Measurements from ENCODE around the gene LONRF3.

DNA sequence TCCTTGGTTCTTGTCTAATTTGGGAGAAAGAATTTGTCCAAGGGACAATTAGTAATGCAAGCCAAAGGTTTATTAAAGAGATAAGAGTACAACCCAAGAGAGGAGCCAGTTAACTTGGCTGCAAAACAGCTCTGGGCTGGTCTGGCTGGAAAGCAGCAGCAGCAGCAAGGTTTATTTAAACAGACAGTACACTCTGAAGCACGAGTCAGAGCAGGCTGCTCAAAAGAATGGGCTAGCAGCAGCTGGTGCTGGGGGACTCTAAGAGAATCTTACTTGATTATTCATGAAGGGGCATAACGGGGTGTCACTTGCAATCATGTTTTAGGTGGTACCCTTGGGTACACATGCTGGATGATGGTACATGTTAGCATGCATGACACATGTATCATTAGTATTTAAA lies 81.3 kb downstream of the LONRF3 start:
- TF ChIP-seq, protein P1, sequence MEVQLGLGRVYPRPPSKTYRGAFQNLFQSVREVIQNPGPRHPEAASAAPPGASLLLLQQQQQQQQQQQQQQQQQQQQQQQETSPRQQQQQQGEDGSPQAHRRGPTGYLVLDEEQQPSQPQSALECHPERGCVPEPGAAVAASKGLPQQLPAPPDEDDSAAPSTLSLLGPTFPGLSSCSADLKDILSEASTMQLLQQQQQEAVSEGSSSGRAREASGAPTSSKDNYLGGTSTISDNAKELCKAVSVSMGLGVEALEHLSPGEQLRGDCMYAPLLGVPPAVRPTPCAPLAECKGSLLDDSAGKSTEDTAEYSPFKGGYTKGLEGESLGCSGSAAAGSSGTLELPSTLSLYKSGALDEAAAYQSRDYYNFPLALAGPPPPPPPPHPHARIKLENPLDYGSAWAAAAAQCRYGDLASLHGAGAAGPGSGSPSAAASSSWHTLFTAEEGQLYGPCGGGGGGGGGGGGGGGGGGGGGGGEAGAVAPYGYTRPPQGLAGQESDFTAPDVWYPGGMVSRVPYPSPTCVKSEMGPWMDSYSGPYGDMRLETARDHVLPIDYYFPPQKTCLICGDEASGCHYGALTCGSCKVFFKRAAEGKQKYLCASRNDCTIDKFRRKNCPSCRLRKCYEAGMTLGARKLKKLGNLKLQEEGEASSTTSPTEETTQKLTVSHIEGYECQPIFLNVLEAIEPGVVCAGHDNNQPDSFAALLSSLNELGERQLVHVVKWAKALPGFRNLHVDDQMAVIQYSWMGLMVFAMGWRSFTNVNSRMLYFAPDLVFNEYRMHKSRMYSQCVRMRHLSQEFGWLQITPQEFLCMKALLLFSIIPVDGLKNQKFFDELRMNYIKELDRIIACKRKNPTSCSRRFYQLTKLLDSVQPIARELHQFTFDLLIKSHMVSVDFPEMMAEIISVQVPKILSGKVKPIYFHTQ (CRISPR knock-in tag; IDR thresholded peaks at IDR 0.05): no peak
- TF ChIP-seq, protein P2, sequence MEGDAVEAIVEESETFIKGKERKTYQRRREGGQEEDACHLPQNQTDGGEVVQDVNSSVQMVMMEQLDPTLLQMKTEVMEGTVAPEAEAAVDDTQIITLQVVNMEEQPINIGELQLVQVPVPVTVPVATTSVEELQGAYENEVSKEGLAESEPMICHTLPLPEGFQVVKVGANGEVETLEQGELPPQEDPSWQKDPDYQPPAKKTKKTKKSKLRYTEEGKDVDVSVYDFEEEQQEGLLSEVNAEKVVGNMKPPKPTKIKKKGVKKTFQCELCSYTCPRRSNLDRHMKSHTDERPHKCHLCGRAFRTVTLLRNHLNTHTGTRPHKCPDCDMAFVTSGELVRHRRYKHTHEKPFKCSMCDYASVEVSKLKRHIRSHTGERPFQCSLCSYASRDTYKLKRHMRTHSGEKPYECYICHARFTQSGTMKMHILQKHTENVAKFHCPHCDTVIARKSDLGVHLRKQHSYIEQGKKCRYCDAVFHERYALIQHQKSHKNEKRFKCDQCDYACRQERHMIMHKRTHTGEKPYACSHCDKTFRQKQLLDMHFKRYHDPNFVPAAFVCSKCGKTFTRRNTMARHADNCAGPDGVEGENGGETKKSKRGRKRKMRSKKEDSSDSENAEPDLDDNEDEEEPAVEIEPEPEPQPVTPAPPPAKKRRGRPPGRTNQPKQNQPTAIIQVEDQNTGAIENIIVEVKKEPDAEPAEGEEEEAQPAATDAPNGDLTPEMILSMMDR (IDR thresholded peaks at IDR 0.05): no peak
- TF ChIP-seq, protein P3, sequence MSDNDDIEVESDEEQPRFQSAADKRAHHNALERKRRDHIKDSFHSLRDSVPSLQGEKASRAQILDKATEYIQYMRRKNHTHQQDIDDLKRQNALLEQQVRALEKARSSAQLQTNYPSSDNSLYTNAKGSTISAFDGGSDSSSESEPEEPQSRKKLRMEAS (CRISPR knock-in tag; IDR thresholded peaks at IDR 0.05): no peak
- TF ChIP-seq JUN (CRISPR knock-in tag; IDR thresholded peaks at IDR 0.05): no peak
